ENCODE measurements around the gene MYOM3.
A peak's percentile ranks its signal among the peaks of the same experiment; 100 is the strongest.
"Not testable (repeated sequence)": the region's sequence is repeated elsewhere in the genome, so short reads cannot be mapped to it uniquely, and the experiment has no call there.

The MYOM3 gene

DNA sequence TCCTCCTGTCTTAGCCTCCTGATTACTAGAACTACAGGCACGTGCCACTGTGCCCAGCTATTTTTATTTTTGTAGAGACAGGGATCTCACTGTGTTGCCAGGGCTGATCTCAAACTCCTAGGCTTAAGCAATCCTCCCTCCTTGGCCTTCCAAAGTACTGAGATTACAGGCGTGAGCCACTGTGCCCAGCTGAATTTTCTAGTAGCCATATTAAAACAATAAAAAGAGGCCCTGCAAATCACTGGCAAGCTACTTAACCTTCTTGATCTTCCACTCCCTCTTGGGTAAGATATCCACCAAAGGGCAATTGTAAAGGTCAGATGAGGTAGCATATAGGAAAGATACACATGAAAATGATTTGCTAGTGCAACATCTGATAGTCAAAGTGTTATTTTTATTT is 66.2 kb downstream of the MYOM3 start:
- no peak overlapping the region for H3K4me3 ChIP-seq (ENCODE audit: low read length)
- H3K27ac ChIP-seq (ENCODE audit: low read depth, low read length) = peak overlapping the region; percentile 70
- no peak overlapping the region for H3K9ac ChIP-seq (ENCODE audit: low read length)
- peaks cover 11% of the 10 kb centered on the region for H3K4me1 ChIP-seq (ENCODE audit: control insufficient read depth, insufficient read depth, low read length)
- no peaks in the 10 kb centered on the region for H3K36me3 ChIP-seq (ENCODE audit: control insufficient read depth, insufficient read depth, low read length)
- no peaks in the 10 kb centered on the region for H3K27me3 ChIP-seq (ENCODE audit: control insufficient read depth, insufficient read depth, low read length)

DNA sequence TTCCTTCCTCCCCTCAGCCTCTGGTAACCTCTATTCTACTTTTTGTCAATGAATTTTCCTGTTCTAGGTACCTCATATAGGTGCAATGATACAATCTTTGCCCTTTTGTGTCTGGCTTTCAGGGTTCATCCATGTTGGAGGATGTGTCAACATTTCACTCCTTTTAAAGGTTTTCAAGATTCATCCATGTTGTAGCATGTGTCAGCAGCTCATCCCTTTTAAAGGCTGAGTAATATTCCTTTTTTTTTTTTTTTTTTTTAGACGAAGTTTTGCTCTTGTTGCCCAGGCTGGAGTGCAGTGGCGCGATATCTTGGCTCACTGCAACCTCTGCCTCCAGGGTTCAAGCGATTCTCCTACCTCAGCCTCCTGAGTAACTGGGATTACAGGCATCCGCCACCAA is 67.3 kb downstream of the MYOM3 start:
- H3K9ac ChIP-seq (ENCODE audit: low read length); H3K4me3 ChIP-seq (ENCODE audit: low read length); H3K27me3 ChIP-seq (ENCODE audit: control insufficient read depth, insufficient read depth, low read length); H3K27ac ChIP-seq (ENCODE audit: low read depth, low read length); H3K36me3 ChIP-seq (ENCODE audit: control insufficient read depth, insufficient read depth, low read length): not testable (repeated sequence)
- peaks cover 11% of the 10 kb centered on the region for H3K4me1 ChIP-seq (ENCODE audit: control insufficient read depth, insufficient read depth, low read length)

DNA sequence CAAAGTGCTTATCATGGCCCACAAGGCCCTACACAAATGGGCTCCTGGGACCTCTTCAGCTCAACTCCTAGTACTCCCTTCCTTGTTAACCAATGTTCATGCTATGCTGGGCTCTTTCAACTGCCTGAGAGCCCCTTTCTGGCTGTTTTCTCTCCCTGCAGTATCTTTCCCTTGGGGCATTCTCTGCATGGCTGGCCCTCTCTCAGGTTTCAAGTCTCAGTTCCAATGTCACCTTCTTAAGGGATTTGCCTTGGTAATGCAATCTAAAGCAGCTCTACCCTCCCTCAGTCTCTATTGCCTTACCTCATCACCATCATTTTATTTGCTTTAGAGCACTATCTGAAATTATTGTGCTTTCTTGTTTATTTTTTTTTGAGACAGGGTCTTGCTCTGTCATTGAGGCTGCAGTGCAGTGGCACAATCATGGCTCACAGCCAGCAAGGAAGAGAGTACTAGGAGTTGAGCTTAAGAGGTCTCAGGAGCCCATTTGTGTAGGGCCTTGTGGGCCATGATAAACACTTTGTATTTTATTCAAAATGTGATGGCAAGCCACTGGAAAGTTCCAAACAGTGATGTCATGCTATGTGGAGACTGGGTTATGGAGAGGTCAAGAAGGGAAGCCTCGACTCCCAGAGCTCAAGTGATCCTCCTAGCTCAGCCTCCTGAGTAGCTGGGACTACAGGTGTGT is 68.4 kb downstream of the MYOM3 start:
- Histone ChIP-seq H3K9ac (ENCODE audit: low read length) (no peak overlapping the region), H3K27me3 (ENCODE audit: control insufficient read depth, insufficient read depth, low read length) (no peaks in the 10 kb centered on the region), H3K4me3 (ENCODE audit: low read length) (no peak overlapping the region), H3K4me1 (ENCODE audit: control insufficient read depth, insufficient read depth, low read length) (peaks cover 11% of the 10 kb centered on the region), H3K36me3 (ENCODE audit: control insufficient read depth, insufficient read depth, low read length) (no peaks in the 10 kb centered on the region), H3K27ac (ENCODE audit: low read depth, low read length) (no peak overlapping the region)

DNA sequence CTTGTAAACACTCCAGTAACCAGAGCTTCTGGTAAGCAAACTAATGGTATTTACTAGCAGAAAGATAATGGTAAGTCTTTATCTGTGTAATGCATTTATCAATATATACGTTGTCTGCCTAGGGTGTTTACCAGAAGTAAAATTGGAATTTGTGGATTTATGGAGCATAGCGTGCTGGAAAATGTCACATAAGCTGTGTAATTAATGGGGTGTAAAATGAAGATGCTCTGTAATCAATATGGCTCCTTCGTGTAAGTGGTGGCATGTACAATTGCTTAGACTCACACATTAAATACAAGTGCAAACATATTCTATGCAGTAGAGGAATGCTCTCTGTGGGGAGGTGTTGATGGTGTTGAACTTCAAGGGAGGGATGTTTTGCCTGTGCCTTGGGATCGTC is 69.6 kb downstream of the MYOM3 start:
- H3K9ac ChIP-seq (ENCODE audit: low read length) = no peak overlapping the region

DNA sequence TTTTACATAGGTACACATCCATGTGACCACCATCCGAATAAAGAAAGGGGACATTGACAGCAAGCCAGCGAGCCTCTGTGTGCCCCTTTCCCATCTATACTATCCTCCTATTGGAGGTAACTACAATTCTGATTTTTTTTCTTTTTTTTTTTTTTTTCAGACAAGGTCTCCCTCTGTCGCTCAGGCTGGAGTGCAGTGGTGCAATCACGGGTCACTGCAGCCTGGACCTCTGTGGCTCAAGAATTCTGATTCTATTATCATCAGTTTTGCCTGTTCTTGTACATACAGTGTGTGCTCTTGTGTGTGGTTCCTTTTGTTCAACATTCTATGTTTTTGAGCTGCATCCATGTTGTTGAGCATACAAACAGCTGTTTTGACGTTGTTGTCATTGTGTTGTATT is 75.8 kb downstream of the MYOM3 start:
- Histone ChIP-seq H3K27me3 (ENCODE audit: control insufficient read depth, insufficient read depth, low read length) (no peaks in the 10 kb centered on the region), H3K4me3 (ENCODE audit: low read length) (no peak overlapping the region)

More for the DNA sequence above, 69.6 kb downstream of the MYOM3 start:
- no peaks in the 10 kb centered on the region for H3K36me3 ChIP-seq (ENCODE audit: control insufficient read depth, insufficient read depth, low read length)
- peaks cover 11% of the 10 kb centered on the region for H3K4me1 ChIP-seq (ENCODE audit: control insufficient read depth, insufficient read depth, low read length)
- H3K4me3 ChIP-seq (ENCODE audit: low read length) = no peak overlapping the region
- no peak overlapping the region for H3K27ac ChIP-seq (ENCODE audit: low read depth, low read length)
- H3K27me3 ChIP-seq (ENCODE audit: control insufficient read depth, insufficient read depth, low read length) = no peaks in the 10 kb centered on the region

DNA sequence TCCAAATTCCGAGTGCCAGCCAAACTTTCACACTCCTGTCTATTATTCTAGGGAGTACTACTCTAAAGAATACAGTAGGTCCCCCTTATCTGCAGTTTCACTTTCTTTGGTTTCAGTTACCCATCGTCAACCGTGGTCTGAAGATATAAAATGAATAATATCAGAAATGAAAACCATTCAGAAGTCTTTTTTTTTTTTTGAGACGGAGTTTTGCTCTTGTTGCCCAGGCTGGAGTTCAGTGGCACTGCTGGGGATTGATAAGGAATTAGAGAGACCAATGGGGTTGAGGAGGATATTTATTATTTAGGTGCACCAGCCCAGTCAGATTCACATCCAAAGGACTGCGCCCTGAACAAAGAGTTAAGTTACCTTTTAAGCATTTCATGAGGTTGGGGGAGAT is 79.0 kb downstream of the MYOM3 start:
- Histone ChIP-seq H3K4me1 (ENCODE audit: control insufficient read depth, insufficient read depth, low read length) (peaks cover under 1% of the 10 kb centered on the region), H3K4me3 (ENCODE audit: low read length) (no peak overlapping the region), H3K27ac (ENCODE audit: low read depth, low read length) (no peak overlapping the region), H3K9ac (ENCODE audit: low read length) (no peak overlapping the region), H3K27me3 (ENCODE audit: control insufficient read depth, insufficient read depth, low read length) (no peaks in the 10 kb centered on the region), H3K36me3 (ENCODE audit: control insufficient read depth, insufficient read depth, low read length) (no peaks in the 10 kb centered on the region)

More for the DNA sequence above, 75.8 kb downstream of the MYOM3 start:
- H3K36me3 ChIP-seq (ENCODE audit: control insufficient read depth, insufficient read depth, low read length) = no peaks in the 10 kb centered on the region
- no peak overlapping the region for H3K9ac ChIP-seq (ENCODE audit: low read length)
- H3K4me1 ChIP-seq (ENCODE audit: control insufficient read depth, insufficient read depth, low read length) = no peaks in the 10 kb centered on the region
- H3K27ac ChIP-seq (ENCODE audit: low read depth, low read length) = no peak overlapping the region

DNA sequence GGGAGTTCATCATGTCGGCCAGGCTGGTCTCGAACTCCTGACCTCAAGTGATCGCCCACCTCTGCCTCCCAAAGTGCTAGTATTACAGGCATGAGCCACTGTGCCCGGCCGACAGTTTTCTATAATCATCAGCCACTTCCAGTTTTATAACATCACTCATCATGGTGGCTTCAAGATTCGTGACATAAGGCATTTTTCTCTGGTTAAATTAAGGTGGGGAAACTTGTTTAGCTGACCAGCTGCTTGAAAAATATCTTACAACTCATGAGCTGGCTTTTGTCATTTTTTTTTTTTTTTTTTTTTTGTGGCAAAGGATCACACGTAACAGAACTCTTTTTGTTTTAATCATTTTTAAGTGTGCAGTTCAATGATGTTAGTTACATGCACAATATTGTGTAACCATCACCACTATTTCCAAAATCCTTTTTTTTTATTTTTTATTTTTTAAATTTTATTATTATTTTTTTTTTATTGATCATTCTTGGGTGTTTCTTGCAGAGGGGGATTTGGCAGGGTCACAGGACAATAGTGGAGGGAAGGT is 80.9 kb downstream of the MYOM3 start:
- not testable (repeated sequence) for H3K4me3 ChIP-seq (ENCODE audit: low read length); H3K27me3 ChIP-seq (ENCODE audit: control insufficient read depth, insufficient read depth, low read length); H3K36me3 ChIP-seq (ENCODE audit: control insufficient read depth, insufficient read depth, low read length); H3K9ac ChIP-seq (ENCODE audit: low read length); H3K27ac ChIP-seq (ENCODE audit: low read depth, low read length); H3K4me1 ChIP-seq (ENCODE audit: control insufficient read depth, insufficient read depth, low read length)

DNA sequence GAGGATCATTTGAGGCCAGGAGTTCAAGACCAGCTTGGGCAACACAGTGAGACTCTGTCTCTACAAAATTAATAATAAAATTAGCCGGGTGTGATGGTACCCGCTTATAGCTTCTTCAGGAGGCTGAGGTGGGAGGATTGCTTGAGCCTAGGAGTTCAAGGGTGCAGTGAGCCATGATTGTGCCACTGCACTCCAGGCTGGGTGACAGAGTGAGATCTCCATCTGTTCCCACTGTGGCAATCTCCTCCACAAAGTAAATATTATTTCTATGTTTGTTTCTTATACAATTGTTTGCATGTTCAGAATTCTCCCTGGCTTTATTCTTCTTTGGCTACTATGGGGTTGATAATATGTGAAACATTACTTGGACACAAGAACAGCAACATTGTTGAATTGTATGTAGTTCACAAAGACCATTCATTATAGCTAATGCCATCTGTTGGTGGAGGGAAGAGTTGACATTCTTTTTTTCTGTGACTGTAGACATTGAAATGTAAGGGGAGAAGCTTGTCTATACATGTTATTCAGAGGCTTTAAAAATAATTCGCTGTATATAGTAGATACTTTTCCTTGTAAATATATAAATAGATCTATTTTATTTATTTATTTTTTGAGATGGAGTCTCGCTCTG is 84.0 kb downstream of the MYOM3 start:
- no peak overlapping the region for H3K9ac ChIP-seq (ENCODE audit: low read length)
- H3K27ac ChIP-seq (ENCODE audit: low read depth, low read length) = no peak overlapping the region
- no peaks in the 10 kb centered on the region for H3K36me3 ChIP-seq (ENCODE audit: control insufficient read depth, insufficient read depth, low read length)
- H3K4me1 ChIP-seq (ENCODE audit: control insufficient read depth, insufficient read depth, low read length) = peaks cover 6% of the 10 kb centered on the region
- H3K27me3 ChIP-seq (ENCODE audit: control insufficient read depth, insufficient read depth, low read length) = no peaks in the 10 kb centered on the region
- no peak overlapping the region for H3K4me3 ChIP-seq (ENCODE audit: low read length)

DNA sequence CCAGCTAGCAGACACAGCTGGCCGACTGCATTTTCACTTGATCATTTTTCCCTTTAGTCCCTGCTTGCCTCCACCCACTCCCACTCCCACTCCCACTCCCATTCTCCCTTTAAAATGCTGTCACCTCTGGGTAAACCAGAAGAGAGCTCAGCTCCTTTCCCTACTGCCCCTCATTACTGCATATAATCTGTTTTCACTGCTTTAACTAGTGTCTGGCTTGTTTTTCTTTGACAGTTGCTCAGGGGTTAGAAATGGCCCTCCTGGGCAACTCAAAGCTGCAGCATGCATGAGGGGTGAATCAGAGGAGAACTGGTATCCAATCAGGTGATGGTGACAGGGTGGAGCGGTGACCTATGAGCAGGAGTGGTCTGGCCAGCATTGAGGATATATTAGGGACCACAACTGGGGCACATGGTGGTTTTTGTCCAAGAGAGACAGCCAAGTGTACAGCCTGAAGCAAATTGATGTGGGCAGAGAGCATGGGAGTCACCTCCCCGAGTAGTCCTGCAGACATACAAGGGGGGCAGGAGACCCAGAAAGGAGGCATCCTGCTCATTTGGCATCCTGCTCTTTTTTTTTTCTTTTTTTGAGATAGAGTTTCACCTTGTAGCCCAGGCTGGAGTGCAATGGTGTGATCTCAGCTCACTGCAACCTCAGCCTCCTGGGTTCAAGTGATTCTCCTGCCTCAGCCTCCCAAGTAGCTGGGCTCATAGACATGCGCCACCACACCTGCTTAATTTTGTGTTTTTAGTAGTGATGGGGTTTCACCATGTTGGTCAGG is 89.2 kb downstream of the MYOM3 start:
- no peak overlapping the region for H3K4me3 ChIP-seq (ENCODE audit: low read length)
- H3K4me1 ChIP-seq (ENCODE audit: control insufficient read depth, insufficient read depth, low read length) = peaks cover 26% of the 10 kb centered on the region
- H3K27me3 ChIP-seq (ENCODE audit: control insufficient read depth, insufficient read depth, low read length) = no peaks in the 10 kb centered on the region
- no peaks in the 10 kb centered on the region for H3K36me3 ChIP-seq (ENCODE audit: control insufficient read depth, insufficient read depth, low read length)
- no peak overlapping the region for H3K9ac ChIP-seq (ENCODE audit: low read length)
- peak overlapping the region; percentile 16 for H3K27ac ChIP-seq (ENCODE audit: low read depth, low read length)

DNA sequence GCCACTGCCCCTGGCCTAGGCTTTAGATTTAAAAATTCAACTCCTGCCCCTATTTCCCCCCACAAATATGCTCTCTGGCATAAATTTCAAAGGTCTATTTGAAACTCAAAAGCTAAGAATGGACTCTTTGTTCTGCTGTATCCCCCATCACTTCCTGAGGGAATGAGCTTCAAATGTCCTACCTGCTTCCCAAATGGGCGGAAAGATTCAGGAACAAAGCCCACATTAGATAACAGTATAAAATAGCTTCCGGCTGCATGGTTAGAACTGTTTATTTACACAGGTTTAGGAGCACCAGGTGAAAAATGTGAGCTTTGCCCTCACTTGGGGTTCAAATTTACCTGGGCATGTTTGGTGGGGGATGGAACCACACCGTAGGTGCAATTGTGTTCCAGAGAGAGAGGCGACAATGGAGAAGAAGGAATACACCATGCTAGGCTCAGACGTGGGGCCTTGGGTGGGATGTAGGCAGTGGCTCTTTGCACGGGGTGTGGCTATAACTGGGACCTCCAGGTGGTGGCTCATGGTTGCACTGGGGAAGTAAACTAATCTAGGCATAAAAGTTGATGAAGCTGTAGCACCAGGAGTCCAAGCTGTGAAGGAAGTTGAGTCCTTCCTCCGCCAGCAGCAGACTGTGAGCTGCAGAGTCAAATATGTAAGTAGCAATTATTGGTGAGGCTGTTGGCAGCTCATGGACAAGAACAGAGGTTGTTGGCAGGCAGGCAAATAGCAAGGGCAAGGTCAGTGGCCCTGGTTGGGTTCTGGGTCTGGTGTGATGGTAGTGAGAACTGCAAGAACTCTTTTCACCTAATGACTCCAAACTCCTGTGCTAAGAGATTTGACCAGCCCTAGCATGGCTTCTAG is 90.3 kb downstream of the MYOM3 start:
- peak overlapping the region; percentile 6 for H3K4me3 ChIP-seq (ENCODE audit: low read length)
- H3K36me3 ChIP-seq (ENCODE audit: control insufficient read depth, insufficient read depth, low read length) = no peaks in the 10 kb centered on the region
- peaks cover 26% of the 10 kb centered on the region for H3K4me1 ChIP-seq (ENCODE audit: control insufficient read depth, insufficient read depth, low read length)
- peak overlapping the region; percentile 16 for H3K27ac ChIP-seq (ENCODE audit: low read depth, low read length)
- H3K9ac ChIP-seq (ENCODE audit: low read length) = no peak overlapping the region
- H3K27me3 ChIP-seq (ENCODE audit: control insufficient read depth, insufficient read depth, low read length) = no peaks in the 10 kb centered on the region

DNA sequence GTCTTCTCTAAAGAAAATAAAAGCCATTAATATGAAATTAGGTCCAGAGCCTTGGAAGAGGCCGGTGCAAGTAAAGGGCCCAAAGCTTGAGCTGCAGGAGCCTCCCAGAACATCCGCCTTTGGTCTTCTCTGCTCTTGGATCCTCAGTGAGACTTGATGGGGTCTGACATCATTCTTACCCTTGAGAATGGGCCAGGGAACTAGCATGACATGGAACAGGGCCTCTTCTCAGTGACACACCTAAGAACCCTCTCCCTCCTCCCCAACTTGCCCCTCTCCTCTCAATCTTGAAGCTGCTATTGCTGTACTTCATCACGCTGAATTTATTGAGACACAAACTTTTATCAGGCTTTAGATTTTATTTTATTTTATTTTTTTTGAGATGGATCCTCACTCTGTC is 91.5 kb downstream of the MYOM3 start:
- no peak overlapping the region for H3K9ac ChIP-seq (ENCODE audit: low read length)
- no peaks in the 10 kb centered on the region for H3K36me3 ChIP-seq (ENCODE audit: control insufficient read depth, insufficient read depth, low read length)
- peaks cover 34% of the 10 kb centered on the region for H3K4me1 ChIP-seq (ENCODE audit: control insufficient read depth, insufficient read depth, low read length)
- H3K27me3 ChIP-seq (ENCODE audit: control insufficient read depth, insufficient read depth, low read length) = no peaks in the 10 kb centered on the region
- H3K4me3 ChIP-seq (ENCODE audit: low read length) = no peak overlapping the region
- H3K27ac ChIP-seq (ENCODE audit: low read depth, low read length) = peak overlapping the region; percentile 79

DNA sequence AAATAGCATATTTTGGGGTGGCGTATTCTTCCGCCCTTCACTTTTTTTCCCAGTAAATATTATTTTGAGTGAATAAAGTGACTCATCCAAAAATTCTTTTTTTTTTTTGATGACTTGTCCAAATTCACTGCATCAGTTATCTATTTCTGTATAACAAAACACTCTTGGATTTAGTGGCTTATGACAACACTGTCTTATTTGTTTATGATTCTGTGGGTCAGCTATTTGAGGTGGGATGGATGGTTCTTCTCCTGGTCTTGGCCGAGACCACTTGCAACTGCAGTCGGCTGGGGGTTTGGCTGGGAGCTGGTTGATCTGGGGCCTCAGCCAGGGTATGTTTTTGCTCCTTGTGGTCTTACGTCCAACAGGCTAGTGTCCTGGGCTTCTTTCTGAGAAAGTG is 91.9 kb downstream of the MYOM3 start:
- H3K9ac ChIP-seq (ENCODE audit: low read length) = no peak overlapping the region
- H3K4me3 ChIP-seq (ENCODE audit: low read length) = no peak overlapping the region
- H3K27me3 ChIP-seq (ENCODE audit: control insufficient read depth, insufficient read depth, low read length) = no peaks in the 10 kb centered on the region
- H3K27ac ChIP-seq (ENCODE audit: low read depth, low read length) = peak overlapping the region; percentile 79
- H3K36me3 ChIP-seq (ENCODE audit: control insufficient read depth, insufficient read depth, low read length) = no peaks in the 10 kb centered on the region
- H3K4me1 ChIP-seq (ENCODE audit: control insufficient read depth, insufficient read depth, low read length) = peaks cover 35% of the 10 kb centered on the region

All from rectal smooth muscle tissue (tissue), 1 donor.